Loucy (cell line): ENCODE measurements around the gene FAM89B.
A peak's percentile ranks its signal among the peaks of the same experiment; 100 is the strongest.

Experiments
- H2AFZ ChIP-seq: fragments of 200-600 bp; sonication (generic); 2 replicates; pipeline ENCODE4 v1.6.0; 2016; ENCODE audit warnings: antibody characterized with exemption, mild to moderate bottlenecking, low read length, moderate library complexity
- H3F3A ChIP-seq: fragments of 200-600 bp; 2 replicates; pipeline ENCODE4 v1.6.0; 2016; ENCODE audit warnings: antibody characterized with exemption, low read depth, mild to moderate bottlenecking
- H3K27me3 ChIP-seq: fragments of 200-600 bp; sonication (generic); 2 replicates; pipeline ENCODE4 v1.6.1; 2014; ENCODE audit warnings: low read length, mild to moderate bottlenecking; ENCODE audit not compliant: insufficient read depth, poor library complexity, severe bottlenecking
- H3K36me3 ChIP-seq: fragments of 200-600 bp; sonication (generic); 2 replicates; pipeline ENCODE4 v1.6.1; 2016; ENCODE audit warnings: low read length; ENCODE audit not compliant: insufficient read depth
- H3K4me1 ChIP-seq: fragments of 200-600 bp; sonication (generic); 2 replicates; pipeline ENCODE4 v1.5.1; 2014; ENCODE audit warnings: low read length, mild to moderate bottlenecking; ENCODE audit not compliant: insufficient read depth, poor library complexity, severe bottlenecking
- H3K4me2 ChIP-seq: fragments of 200-600 bp; sonication (generic); 2 replicates; pipeline ENCODE4 v1.6.0; 2014; ENCODE audit warnings: antibody characterized with exemption, low read length, low read depth, mild to moderate bottlenecking; ENCODE audit not compliant: poor library complexity, severe bottlenecking
- H3K4me3 ChIP-seq: fragments of 200-600 bp; sonication (generic); 2 replicates; pipeline ENCODE4 v1.5.1; 2014; ENCODE audit warnings: low read length, mild to moderate bottlenecking, mixed read lengths; ENCODE audit not compliant: poor library complexity, severe bottlenecking
- H3K79me2 ChIP-seq: fragments of 200-600 bp; sonication (generic); 2 replicates; pipeline ENCODE4 v1.6.1; 2014; ENCODE audit warnings: low read length; ENCODE audit not compliant: insufficient read depth
- H3K9ac ChIP-seq: fragments of 200-600 bp; sonication (generic); 2 replicates; pipeline ENCODE4 v1.6.0; 2014; ENCODE audit warnings: mild to moderate bottlenecking, low read depth, low read length, moderate library complexity; ENCODE audit not compliant: poor library complexity, severe bottlenecking
- H3K9me2 ChIP-seq: fragments of 200-600 bp; sonication (generic); replicated peaks from 2 replicates; pipeline ENCODE4 v1.6.1; 2016; ENCODE audit warnings: low read depth, low read length, mixed read lengths
- H3K9me3 ChIP-seq: fragments of 200-600 bp; sonication (generic); 2 replicates; pipeline ENCODE4 v1.6.1; 2014; ENCODE audit warnings: mild to moderate bottlenecking, antibody characterized with exemption, low read length, low read depth; ENCODE audit not compliant: insufficient read depth
- H4K20me1 ChIP-seq: fragments of 200-600 bp; sonication (generic); 2 replicates; pipeline ENCODE4 v1.6.0; 2014; ENCODE audit warnings: antibody characterized with exemption, low read length, mild to moderate bottlenecking; ENCODE audit not compliant: insufficient read depth, poor library complexity, severe bottlenecking
- CTCF ChIP-seq: fragments of 200-600 bp; sonication (generic); conservative IDR thresholded peaks from 2 replicates; pipeline ENCODE4 v1.5.1; 2014; ENCODE audit warnings: mild to moderate bottlenecking, antibody characterized with exemption, low read length
- EZH2phosphoT487 ChIP-seq: fragments of 200-600 bp; IDR thresholded peaks from 2 replicates; pipeline ENCODE4 v1.6.1; 2018; ENCODE audit warnings: antibody characterized with exemption, mild to moderate bottlenecking, moderate library complexity, borderline replicate concordance

FAM89B gene

DNA sequence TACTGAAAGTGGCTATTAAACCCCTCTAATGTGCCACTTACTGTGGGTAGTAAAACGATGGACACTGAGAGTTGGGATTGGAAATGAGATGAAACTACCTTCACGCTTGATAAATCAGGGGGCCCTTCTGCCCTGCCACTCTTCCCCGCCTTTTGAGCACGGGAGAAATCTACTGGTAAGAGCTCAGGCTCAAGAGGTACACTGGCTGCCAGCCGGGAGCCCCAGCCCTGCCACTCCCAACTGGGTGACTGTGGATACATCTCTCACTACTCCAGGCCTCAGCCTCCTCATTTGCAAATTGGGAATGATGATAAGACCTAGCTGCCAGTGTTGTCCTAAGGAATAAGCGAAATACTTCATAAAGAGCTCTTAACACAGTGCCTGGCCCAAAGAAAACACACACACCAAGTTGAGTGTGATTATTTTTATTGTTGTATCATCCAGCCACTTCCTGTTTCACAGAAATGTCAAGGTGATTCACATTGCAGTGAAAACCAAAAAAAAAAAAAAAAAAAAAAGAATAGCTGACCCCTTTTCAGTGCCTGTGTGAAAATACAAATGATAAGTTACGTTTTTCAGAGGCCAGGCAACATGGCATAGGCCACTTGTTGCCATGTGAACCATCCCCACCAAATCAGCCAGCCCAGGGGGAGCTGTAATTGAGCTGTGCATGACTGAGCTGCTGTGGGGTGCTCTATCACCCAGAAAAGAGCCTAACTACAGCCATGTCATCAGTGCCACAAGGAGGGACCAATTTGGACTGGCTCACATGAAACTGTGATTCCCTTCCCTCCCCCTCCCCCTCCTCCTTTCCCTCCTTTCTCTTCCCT lies 6.5 kb upstream of the FAM89B start:
- Histone ChIP-seq H3K9ac (peak overlapping the region; percentile 4), H3K9me2 (no peaks in the 10 kb centered on the region), H3K4me1 (peaks cover 32% of the 10 kb centered on the region), H3F3A (peaks cover 5% of the 10 kb centered on the region; the same call in 1 of the 2 replicates), H2AFZ (no peak overlapping the region), H3K4me2 (peak overlapping the region; percentile 58), H3K9me3 (no peaks in the 10 kb centered on the region), H3K27me3 (no peaks in the 10 kb centered on the region), H4K20me1 (peaks cover 8% of the 10 kb centered on the region), H3K4me3 (peak overlapping the region; percentile 20), H3K79me2 (peaks cover 24% of the 10 kb centered on the region), H3K36me3 (no peaks in the 10 kb centered on the region)
- no peak for TF ChIP-seq EZH2phosphoT487
- TF ChIP-seq CTCF = no peak

DNA sequence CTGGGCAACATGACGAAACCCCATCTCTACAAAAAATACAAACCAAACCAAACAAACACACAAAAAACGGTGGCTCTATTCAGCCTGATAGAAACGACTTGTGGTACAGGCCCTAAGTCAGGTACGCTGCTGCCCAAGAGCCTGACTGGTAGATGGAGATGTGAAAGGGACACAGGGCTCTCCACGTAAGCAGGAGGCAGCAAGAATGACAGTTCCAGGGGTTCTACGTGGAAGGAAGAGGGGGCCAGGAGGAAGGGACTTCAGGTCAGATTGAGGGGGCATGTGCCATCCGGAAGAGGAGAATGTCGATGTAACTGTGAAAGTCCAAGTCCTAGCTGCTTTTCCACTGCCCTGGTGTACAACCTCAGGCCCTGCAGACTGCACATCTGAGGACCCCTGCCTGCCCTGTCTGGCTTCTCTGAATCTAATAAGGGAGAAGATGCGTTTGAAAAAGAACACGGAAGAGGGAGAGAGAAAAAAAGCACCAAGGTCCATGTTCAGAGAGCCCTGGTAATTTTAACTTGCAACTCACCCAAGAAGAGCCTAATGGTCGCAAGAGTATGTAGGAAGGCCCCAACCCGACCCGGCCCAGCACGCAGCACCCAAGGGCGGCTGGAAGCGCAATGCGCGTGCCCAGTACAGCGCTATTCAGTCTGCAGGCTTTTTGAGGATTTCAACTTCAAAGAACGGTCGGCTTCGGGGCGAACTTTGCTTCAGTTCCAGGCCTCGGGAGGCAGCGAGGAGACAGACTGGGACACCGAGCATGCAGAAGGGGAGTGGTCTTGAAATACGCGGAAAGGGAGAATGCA lies 3.0 kb upstream of the FAM89B start:
- peak overlapping the region; percentile 87 for H3K9ac ChIP-seq
- H3K9me2 ChIP-seq = no peaks in the 10 kb centered on the region
- peaks cover 50% of the 10 kb centered on the region for H3K4me1 ChIP-seq
- no peaks in the 10 kb centered on the region for H3K36me3 ChIP-seq
- no peaks in the 10 kb centered on the region for H3K9me3 ChIP-seq
- H3K4me2 ChIP-seq = peak overlapping the region; percentile 94
- H4K20me1 ChIP-seq = peaks cover 30% of the 10 kb centered on the region
- peaks cover 5% of the 10 kb centered on the region; the same call in 1 of the 2 replicates for H3F3A ChIP-seq
- H3K4me3 ChIP-seq = peak overlapping the region; percentile 90
- H3K79me2 ChIP-seq = peaks cover 51% of the 10 kb centered on the region
- H3K27me3 ChIP-seq = no peaks in the 10 kb centered on the region
- TF ChIP-seq EZH2phosphoT487 (no peak), CTCF (no peak)
- H2AFZ ChIP-seq = peak overlapping the region; percentile 92

DNA sequence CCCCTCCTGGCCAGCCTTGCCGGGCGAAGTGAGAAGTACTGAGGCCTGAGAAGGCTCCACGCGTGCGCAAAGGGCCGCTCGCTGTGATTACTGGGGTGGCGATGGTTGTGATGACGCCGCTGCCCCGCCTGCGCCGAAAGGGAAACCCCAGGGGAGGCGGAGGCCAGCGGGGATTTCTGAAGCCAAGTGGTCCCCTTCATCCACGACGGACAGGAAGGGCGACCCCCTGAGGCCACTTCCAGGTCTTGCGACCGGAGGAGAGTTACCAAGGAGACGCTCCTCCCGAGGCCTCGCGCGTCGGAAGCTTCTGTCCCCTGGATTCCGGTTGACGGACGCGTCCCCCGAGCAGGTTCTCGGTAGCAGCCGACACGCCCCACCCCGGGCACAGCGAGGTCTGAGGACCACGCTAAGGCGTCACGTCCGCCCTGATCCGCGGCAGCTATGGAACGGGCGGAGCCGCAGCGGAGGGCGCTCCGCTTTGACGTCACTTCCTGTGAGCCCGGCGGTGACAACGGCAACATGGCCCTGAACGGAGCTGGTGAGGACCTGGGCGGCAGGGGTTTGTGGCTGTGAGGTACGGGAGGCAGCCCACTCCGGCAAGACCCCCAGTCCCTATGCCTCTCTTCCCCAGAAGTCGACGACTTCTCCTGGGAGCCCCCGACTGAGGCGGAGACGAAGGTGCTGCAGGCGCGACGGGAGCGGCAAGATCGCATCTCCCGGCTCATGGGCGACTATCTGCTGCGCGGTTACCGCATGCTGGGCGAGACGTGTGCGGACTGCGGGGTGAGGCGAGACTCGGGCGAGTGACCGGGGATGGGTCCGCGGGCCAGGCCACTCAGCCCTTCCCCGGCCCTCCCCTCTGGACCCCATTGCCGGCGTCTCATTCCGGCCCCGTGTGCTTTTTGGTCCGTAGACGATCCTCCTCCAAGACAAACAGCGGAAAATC lies 2.1 kb upstream of the FAM89B start, which contains the start of gene ZNRD2:
Gene ZNRD2, plus strand, starts transcription at position 505 of the 946 bp plus-strand sequence. Its CDS starts 15 bp downstream, at position 520.
- H3K4me3 ChIP-seq = peak within 1 kb of the TSS; percentile 90
- H4K20me1 ChIP-seq = peaks cover 30% of the 10 kb centered on the region
- peak within 1 kb of the TSS; percentile 94 for H3K4me2 ChIP-seq
- H3K9me3 ChIP-seq = no peaks in the 10 kb centered on the region
- H3K79me2 ChIP-seq = peaks cover 54% of the 10 kb centered on the region
- no peaks in the 10 kb centered on the region for H3K9me2 ChIP-seq
- peak within 1 kb of the TSS; percentile 92 for H2AFZ ChIP-seq
- TF ChIP-seq CTCF (peak; percentile 48), EZH2phosphoT487 (no peak)
- H3K36me3 ChIP-seq = no peaks in the 10 kb centered on the region
- peaks cover 12% of the 10 kb centered on the region for H3F3A ChIP-seq
- H3K4me1 ChIP-seq = peaks cover 51% of the 10 kb centered on the region
- peak within 1 kb of the TSS; percentile 87 for H3K9ac ChIP-seq
- H3K27me3 ChIP-seq = no peaks in the 10 kb centered on the region
